Stimulated activated naive CD8-positive, alpha-beta T cell treated with anti-CD3 and anti-CD28 coated beads, Interleukin-15, Interleukin-2, amounts not matched to agents 100 ng/mL and 50 ng/mL, for 24 hours (primary cell): ENCODE results near the gene NKX2-2.
A peak's percentile ranks its signal among the peaks of the same experiment; 100 is the strongest.

ENCODE experiments used
- H3K27ac Mint-ChIP-seq: one replicate; pipeline ENCODE4 v1.8.0; 2021; ENCODE audit warnings: mild to moderate bottlenecking, mixed read lengths
- H3K27me3 Mint-ChIP-seq: one replicate; pipeline ENCODE4 v1.8.0; 2021; ENCODE audit warnings: mixed read lengths
- H3K36me3 Mint-ChIP-seq: one replicate; pipeline ENCODE4 v1.8.0; 2021; ENCODE audit warnings: low read depth, mixed read lengths
- H3K4me1 Mint-ChIP-seq: one replicate; pipeline ENCODE4 v1.8.0; 2021; ENCODE audit warnings: low read depth, mixed read lengths
- H3K4me3 Mint-ChIP-seq: one replicate; pipeline ENCODE4 v1.8.0; 2021; ENCODE audit warnings: mild to moderate bottlenecking, mixed read lengths
- H3K9me3 Mint-ChIP-seq: one replicate; pipeline ENCODE4 v1.8.0; 2021; ENCODE audit warnings: mixed read lengths

Gene NKX2-2

GRCh38 chr20:21513881-21514540 is at the start of gene NKX2-2:
TSS of gene NKX2-2 (minus strand) at chr20:21514064. CDS start at chr20:21513669, 395 bp downstream.
- H3K9me3 Mint-ChIP-seq, result no peaks in the 10 kb centered on the region
- H3K4me1 Mint-ChIP-seq, result peaks cover 48% of the 10 kb centered on the region
- no peak within 1 kb of the TSS for H3K27ac Mint-ChIP-seq
- H3K4me3 Mint-ChIP-seq, result peak within 1 kb of the TSS; percentile 60
- no peaks in the 10 kb centered on the region for H3K36me3 Mint-ChIP-seq
- peaks cover 71% of the 10 kb centered on the region for H3K27me3 Mint-ChIP-seq

DNA sequence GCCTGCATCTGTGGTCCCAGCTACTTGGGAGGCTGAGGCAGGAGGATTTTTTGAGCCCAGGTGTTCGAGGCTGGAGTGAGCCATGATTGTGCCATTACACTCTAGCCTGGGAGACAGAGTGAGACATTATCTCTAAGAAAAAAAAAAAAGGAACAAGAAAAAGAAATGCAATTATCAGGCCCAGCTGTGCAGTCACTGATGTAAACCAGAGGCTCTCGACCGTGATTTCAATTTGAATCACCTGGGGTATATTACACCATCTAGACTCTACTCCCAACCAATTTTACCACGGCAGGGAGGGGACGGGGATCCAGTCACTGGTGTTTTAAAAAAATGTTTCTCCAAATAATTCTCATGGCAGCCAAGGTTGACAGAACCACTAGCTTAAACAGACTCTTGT is 48.8 kb upstream of the NKX2-2 start:
- peaks cover 2% of the 10 kb centered on the region for H3K9me3 Mint-ChIP-seq
- no peaks in the 10 kb centered on the region for H3K36me3 Mint-ChIP-seq
- H3K4me3 Mint-ChIP-seq, result no peak overlapping the region
- no peaks in the 10 kb centered on the region for H3K4me1 Mint-ChIP-seq
- H3K27ac Mint-ChIP-seq, result no peak overlapping the region
- H3K27me3 Mint-ChIP-seq, result peaks cover 22% of the 10 kb centered on the region

- Mint-ChIP-seq H3K9me3 (peaks cover 2% of the 10 kb centered on the region), H3K36me3 (no peaks in the 10 kb centered on the region), H3K4me3 (no peak overlapping the region), H3K27ac (no peak overlapping the region), H3K27me3 (peaks cover 21% of the 10 kb centered on the region), H3K4me1 (peaks cover 15% of the 10 kb centered on the region)
Observed at GRCh38 chr20:21559305-21559704, 45.4 kb upstream of the NKX2-2 start.

- Mint-ChIP-seq H3K27ac (peak overlapping the region; percentile 36), H3K9me3 (no peaks in the 10 kb centered on the region), H3K4me3 (no peak overlapping the region), H3K4me1 (peaks cover 16% of the 10 kb centered on the region), H3K27me3 (peaks cover 15% of the 10 kb centered on the region), H3K36me3 (no peaks in the 10 kb centered on the region)
Observed at GRCh38 chr20:21557241-21558020, 43.6 kb upstream of the NKX2-2 start.

GRCh38 chr20:21556398-21556797 is 42.5 kb upstream of the NKX2-2 start:
- H3K4me3 Mint-ChIP-seq, result no peak overlapping the region
- H3K4me1 Mint-ChIP-seq, result peaks cover 16% of the 10 kb centered on the region
- peaks cover 15% of the 10 kb centered on the region for H3K27me3 Mint-ChIP-seq
- no peaks in the 10 kb centered on the region for H3K9me3 Mint-ChIP-seq
- H3K36me3 Mint-ChIP-seq, result no peaks in the 10 kb centered on the region
- no peak overlapping the region for H3K27ac Mint-ChIP-seq

DNA sequence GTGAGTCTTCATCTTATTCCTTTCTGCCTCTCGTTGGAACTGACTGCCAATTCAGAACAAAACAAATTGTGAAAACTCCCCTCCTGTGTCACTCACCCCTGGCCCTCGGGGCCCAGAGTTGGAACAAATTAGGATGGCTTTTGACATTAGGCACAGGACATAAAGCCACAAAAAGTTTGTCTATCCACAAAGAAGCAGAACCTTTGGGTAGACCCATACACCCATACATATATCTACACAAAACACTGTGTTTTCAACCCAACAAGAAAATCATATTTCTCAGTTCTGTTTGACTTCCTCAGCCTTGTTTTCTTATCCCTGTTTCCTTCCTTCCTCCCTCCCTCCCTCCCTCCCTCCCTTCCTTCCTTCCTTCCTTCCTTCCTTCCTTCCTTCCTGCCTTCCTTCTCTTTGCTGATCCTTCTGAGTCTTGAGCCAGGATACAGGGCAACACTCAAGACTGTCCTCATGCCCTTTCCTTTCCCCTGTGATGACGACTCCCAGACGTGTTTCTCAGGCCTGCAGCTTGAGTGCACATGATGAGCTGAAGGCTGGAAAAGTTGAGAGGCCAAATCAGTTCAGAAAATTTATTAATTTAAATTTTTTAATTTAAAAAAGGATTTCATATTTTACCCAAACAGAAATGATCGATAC is 41.7 kb upstream of the NKX2-2 start:
- Mint-ChIP-seq H3K4me1 (peaks cover 16% of the 10 kb centered on the region), H3K4me3 (no peak overlapping the region), H3K27ac (no peak overlapping the region), H3K27me3 (peaks cover 15% of the 10 kb centered on the region), H3K36me3 (no peaks in the 10 kb centered on the region), H3K9me3 (no peaks in the 10 kb centered on the region)

GRCh38 chr20:21554985-21555384 is 41.1 kb upstream of the NKX2-2 start:
- Mint-ChIP-seq H3K9me3 (no peaks in the 10 kb centered on the region), H3K4me3 (no peak overlapping the region), H3K4me1 (peaks cover 20% of the 10 kb centered on the region), H3K27ac (no peak overlapping the region), H3K27me3 (peaks cover 11% of the 10 kb centered on the region), H3K36me3 (no peaks in the 10 kb centered on the region)

- Mint-ChIP-seq H3K4me3 (no peak overlapping the region), H3K27ac (no peak overlapping the region), H3K27me3 (peaks cover 10% of the 10 kb centered on the region), H3K36me3 (no peaks in the 10 kb centered on the region), H3K4me1 (peaks cover 21% of the 10 kb centered on the region), H3K9me3 (no peaks in the 10 kb centered on the region)
Observed at GRCh38 chr20:21554376-21554890, 40.6 kb upstream of the NKX2-2 start.

DNA sequence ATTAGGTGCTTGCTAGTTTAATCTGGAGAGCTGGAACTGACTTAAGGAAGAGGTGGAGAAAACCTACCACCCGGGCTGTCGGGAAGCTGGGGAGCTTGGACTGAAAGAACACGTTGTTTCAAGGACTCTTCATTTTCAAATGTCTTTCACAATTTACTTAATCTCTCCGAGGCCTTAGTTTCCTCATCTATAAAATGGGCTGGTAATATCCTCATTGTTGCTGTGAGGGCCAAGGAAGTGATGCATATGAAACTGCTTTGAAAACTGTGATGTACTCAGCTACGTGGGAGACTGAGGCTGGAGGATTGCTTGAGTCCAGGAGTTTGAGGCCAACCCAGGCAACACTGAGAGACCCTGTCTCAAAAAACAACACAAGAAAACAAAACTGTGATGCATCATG is 36.7 kb upstream of the NKX2-2 start:
- H3K27me3 Mint-ChIP-seq, result peaks cover 12% of the 10 kb centered on the region
- no peak overlapping the region for H3K4me3 Mint-ChIP-seq
- peaks cover 41% of the 10 kb centered on the region for H3K4me1 Mint-ChIP-seq
- no peak overlapping the region for H3K27ac Mint-ChIP-seq
- H3K9me3 Mint-ChIP-seq, result no peaks in the 10 kb centered on the region
- no peaks in the 10 kb centered on the region for H3K36me3 Mint-ChIP-seq

DNA sequence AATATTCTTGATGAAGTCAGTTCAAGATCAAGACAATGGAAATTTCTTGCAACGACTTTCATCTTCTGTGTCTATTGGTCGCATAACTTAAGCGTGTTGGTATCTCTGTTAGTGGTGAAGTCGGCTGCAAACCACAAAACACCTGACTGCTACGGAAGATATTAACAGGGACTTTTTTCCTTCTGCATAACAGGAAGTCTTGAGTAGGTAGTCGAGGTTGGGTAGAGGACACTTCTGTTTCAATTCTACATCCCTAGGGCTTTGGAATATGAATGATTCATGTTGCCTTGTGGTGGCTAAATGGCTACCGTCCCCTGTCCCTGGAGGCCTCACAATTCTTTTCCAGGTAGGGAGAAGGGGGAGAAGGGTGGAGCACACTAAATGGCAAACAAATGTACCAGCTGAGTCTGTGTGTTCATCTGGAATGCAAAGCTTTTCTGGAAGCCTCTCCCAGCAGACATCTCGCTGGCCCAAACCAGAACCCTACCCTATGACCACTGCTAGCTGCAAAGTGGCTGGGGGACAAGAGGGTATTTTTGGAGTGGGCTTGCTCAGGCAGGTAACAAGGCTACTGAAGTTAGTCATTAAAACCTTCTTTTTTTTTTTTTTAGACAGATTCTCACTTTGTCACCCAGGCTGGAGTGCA is 34.6 kb upstream of the NKX2-2 start:
- H3K4me3 Mint-ChIP-seq, result peak overlapping the region; percentile 28
- peaks cover 7% of the 10 kb centered on the region for H3K9me3 Mint-ChIP-seq
- H3K36me3 Mint-ChIP-seq, result no peaks in the 10 kb centered on the region
- H3K27ac Mint-ChIP-seq, result peak overlapping the region; percentile 76
- H3K4me1 Mint-ChIP-seq, result peaks cover 29% of the 10 kb centered on the region
- peaks cover 14% of the 10 kb centered on the region for H3K27me3 Mint-ChIP-seq

GRCh38 chr20:21546355-21546754 is 32.5 kb upstream of the NKX2-2 start:
- Mint-ChIP-seq H3K9me3 (peaks cover 7% of the 10 kb centered on the region), H3K27ac (no peak overlapping the region), H3K4me1 (peaks cover 29% of the 10 kb centered on the region), H3K4me3 (no peak overlapping the region), H3K36me3 (no peaks in the 10 kb centered on the region), H3K27me3 (peaks cover 11% of the 10 kb centered on the region)

DNA sequence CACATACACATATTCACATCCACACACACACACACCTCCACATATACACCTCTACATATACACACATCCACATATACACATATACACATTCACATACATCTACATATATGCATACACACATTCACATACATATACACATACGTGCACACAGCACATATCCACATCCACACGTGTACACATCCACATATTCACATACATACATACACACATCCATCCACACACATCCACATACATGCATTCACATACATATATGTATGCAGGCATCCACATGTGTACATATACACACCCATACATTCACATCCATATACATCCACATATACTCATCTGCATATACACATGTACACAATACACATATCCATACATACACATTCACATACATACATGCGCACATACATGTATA is 25.6 kb upstream of the NKX2-2 start:
- no peaks in the 10 kb centered on the region for H3K4me1 Mint-ChIP-seq
- H3K4me3 Mint-ChIP-seq, result no peak overlapping the region
- H3K27ac Mint-ChIP-seq, result no peak overlapping the region
- no peaks in the 10 kb centered on the region for H3K36me3 Mint-ChIP-seq
- H3K9me3 Mint-ChIP-seq, result peaks cover 4% of the 10 kb centered on the region
- H3K27me3 Mint-ChIP-seq, result peaks cover 20% of the 10 kb centered on the region

DNA sequence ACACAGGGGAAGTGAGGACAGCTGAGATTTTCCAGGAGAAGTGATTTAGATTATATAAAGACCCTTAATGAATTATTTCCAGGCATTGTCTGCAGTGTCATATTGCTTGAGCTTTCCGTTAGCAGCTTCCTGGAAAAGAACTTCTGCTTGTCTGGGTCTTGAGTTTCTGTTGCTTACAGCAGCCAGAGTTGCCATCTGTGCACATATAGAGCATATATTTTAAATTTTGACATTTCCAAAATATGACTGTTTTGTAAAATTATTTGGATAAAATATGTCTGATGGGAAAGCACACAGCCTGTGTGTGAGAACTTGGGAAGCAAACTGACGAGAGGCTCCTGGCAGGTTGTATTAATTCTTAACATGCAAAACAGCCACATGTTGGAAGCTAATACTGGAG is 21.0 kb upstream of the NKX2-2 start:
- Mint-ChIP-seq H3K27me3 (peaks cover 45% of the 10 kb centered on the region), H3K36me3 (no peaks in the 10 kb centered on the region), H3K4me3 (no peak overlapping the region), H3K27ac (no peak overlapping the region), H3K4me1 (no peaks in the 10 kb centered on the region), H3K9me3 (no peaks in the 10 kb centered on the region)

- Mint-ChIP-seq H3K27me3 (peaks cover 45% of the 10 kb centered on the region), H3K27ac (no peak overlapping the region), H3K4me3 (no peak overlapping the region), H3K36me3 (no peaks in the 10 kb centered on the region), H3K9me3 (no peaks in the 10 kb centered on the region), H3K4me1 (no peaks in the 10 kb centered on the region)
Observed at GRCh38 chr20:21534453-21534852, 20.6 kb upstream of the NKX2-2 start.

DNA sequence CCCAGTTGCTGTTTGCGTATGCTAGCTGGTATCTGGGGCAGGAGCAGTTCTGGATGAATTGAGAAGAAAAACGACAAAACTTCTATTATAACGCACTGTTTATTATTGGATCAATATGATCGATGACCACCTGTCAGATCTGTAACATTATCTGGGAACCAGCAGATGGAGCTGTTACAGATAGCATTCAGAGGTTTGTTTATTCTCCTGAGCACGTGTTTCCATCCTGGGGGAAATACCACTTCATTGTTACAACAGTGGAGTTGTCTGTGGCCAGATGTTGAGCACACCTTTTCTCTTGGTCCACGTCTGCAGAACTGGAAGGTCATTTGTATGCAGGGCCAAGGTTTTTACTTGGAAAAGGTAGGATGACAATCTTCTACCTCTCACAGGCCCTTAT is 16.0 kb upstream of the NKX2-2 start:
- Mint-ChIP-seq H3K4me1 (no peaks in the 10 kb centered on the region), H3K9me3 (no peaks in the 10 kb centered on the region), H3K36me3 (no peaks in the 10 kb centered on the region), H3K27me3 (peaks cover 76% of the 10 kb centered on the region), H3K27ac (no peak overlapping the region), H3K4me3 (no peak overlapping the region)
